Stimulated activated CD8-positive, alpha-beta memory T cell treated with anti-CD3 and anti-CD28 coated beads, Interleukin-15, amount 100 ng/mL, for 4 hours (primary cell): ENCODE measurements around the gene RPS17.
"Not testable (repeated sequence)": the region's sequence is repeated elsewhere in the genome, so short reads cannot be mapped to it uniquely, and the experiment has no call there.

ENCODE experiments used
- DNase-seq, 2 donors: peaks; one replicate each; pipeline ENCODE4 v3.0.0-alpha.2; 2020; ENCODE audit warnings: low read depth in 2 of 2

The RPS17 gene

DNA sequence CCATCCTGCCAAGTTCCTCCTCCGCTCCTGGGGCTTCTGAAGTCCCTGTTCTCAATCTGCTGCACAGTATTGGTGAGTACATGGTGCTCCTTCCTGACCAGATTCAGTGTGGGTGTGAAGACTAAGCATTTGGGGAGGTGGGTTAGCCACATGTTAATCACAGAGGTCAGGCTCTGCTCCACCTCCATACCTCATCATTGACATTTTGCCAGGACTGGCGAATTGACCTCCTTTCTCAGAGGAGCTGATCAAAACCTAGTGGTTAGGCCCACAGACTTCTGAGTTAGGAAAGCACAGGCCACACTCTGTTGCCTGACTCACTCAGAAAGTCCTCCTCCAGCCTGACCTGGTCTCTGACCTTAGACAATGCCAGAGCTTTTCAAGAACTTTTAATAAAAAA is 8.4 kb upstream of the RPS17 start:
- DNase-seq = no peak

DNA sequence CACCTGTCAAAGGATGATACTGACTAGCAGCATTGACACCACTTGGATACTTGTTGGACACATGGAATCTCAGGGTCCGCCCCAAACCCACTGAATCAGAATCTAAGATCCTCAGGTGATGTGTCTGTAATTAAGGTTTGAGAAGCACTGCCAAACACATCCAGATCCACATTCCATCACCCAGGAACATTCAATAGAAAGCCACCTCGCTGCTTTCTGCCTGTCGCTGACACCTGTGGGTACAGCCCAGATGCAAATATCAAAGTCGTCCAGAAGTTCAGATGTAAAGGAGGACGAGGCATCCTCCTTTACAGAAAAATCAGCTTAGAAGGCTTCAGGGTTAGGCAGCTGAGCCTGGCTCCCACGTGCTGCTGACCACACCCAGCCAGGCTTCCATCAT is 5.2 kb upstream of the RPS17 start:
- DNase-seq = no peak

DNA sequence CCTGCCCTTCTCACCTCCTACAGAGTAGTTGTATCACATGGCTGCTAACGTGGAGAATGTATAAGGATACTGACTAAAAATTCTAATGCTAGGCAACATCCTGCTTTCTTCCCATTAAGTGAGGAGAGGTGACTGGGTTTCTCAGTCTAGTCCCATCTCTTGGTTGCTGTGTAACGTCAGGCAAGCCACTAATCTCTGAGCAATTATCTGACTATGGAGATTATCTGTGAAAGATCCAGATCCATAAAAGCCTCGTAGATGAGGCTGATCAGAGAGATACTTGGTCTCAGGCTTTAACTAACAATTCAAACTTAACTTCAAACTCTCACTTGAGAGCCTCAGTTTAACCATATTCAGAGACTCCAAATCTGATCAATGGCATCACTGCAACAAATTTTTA is 4.7 kb upstream of the RPS17 start:
- no peak for DNase-seq

DNA sequence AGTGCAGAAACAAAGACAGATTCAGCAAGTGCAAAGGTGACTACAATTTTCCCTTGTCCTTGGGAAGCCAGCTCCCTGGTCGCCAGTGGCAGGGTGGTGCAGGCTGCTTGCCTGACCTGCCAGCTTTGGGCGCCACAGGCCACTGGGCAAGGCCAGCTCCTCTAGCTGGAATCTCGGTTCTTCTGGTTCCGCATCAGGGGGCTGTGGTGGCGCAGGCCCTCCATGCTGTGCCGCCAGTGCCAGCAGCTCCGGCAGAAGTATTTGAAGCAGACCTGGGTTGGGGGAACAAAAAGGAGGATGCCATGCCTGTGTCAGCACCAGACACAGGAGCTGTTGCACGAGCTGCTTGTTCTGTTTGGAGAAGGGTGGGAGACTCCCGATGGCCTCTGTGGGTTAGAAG is 4.2 kb upstream of the RPS17 start:
- DNase-seq = no peak

DNA sequence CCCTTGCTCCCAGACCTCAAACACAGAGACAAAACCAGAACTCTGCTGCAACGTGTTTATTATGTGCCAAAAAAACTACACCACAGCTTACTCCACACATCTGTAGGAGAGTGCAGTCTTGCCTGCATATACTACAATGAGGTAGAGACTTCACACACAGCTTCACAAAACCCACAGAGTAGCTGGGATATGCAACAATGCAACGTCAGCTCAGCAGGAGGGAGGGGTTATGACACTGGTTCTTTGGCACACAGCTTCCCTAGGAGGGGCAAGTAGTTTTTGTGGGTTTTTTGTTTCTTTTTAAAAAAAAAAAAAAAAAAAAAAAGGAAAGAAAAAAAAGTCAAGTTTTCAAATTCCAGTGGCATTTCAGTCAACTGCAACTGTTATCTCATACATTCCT is 2.9 kb upstream of the RPS17 start:
- DNase-seq = no peak

DNA sequence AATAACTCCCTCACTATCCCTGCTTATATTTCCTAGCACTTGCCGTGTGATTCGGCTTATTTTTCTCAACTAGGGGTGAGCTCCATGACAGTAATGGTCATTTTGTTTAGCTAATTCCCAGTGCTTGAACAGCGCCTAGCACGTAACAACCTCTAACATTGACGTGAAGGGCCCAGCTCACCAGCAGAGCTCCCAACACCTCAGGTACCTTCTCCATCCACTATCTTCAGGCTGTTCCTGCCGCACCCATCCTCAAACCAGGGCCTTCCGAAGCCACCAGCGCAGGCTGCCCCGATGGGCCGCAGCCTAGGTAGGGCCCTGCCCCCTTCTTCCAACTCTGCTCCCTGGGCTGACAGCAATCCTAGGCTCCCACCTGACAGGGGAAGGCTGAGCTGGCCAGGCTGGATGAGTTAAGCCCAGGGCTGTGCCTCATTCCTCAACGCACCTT is 751 bp upstream of the RPS17 start:
- DNase-seq = no peak

DNA sequence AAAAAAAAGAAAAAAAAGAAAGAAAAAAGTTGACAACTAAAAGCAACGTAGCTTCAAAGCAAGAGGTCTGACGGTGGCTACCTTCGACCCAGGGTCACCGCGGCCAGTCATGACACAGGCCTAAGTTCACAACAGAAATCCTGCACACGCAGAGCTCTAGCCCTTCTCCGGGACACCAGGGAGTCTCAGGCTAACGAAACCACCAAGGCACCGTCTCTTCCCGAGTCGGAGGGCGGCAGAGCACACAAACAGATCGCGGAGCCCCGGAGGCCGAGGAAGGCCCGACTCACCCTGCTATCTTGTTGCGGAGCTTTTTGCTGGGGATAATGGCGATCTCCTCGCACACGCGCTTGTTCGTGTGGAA is 584 bp downstream of the RPS17 start:
- no peak for DNase-seq

DNA sequence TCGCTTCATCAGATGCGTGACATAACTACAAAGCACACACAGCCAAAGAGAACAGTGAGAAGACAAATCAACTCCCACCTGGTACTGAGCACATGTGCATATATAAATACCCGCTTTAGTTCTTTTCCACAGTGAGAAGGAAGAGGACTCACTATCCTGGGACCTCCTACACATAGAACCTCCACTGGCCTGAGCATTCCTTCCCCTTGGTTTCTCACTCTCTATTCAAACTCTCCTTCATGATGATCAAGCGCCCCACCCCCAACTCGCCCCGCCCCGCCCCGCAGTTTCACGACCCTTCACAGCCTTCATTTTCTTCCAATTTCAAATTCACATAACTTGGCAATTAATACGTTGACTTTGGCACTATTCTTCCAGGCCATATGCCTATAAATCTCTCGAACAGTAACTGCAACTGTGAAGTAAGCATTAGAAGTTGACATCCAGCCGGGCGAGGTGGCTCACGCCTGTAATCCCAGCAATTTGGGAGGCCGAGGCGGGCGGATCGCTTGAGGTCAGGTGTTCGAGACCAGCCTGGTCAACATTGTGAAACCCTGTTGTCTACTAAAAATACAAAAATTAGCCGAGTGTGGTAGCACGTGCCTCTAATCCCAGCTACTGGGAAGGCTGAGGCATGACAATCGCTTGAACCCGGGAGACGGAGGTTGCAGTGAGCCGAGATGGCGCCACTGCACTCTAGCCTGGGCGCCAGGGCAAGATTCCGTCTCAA is 1.1 kb downstream of the RPS17 start:
- no peak for DNase-seq

DNA sequence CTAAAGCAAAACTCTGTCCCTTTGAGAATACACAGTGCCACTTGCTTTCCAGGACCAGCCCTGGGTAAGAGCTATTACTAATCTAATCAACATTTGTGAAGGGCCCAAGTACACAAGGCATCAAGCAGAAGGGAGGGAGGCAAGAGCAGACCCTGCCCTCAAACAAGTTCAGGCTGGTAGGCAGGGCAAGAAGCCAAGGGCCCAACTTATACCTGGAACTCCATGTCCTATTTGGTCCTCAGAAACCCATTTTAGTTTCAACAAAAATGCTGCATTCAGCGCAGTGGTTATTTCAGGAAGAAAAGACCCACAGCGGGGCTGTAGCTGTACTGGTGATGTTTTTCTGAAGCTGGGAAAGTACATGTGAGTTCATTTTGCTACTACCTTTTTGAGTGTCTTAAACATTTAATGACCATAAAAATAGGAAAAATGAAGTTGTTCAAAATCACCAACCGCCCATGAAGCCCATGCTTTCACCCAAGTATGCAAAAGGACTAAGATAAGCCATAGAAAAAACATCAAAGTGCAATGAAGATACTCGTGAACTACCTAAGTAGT is 2.8 kb downstream of the RPS17 start:
- no peak for DNase-seq

DNA sequence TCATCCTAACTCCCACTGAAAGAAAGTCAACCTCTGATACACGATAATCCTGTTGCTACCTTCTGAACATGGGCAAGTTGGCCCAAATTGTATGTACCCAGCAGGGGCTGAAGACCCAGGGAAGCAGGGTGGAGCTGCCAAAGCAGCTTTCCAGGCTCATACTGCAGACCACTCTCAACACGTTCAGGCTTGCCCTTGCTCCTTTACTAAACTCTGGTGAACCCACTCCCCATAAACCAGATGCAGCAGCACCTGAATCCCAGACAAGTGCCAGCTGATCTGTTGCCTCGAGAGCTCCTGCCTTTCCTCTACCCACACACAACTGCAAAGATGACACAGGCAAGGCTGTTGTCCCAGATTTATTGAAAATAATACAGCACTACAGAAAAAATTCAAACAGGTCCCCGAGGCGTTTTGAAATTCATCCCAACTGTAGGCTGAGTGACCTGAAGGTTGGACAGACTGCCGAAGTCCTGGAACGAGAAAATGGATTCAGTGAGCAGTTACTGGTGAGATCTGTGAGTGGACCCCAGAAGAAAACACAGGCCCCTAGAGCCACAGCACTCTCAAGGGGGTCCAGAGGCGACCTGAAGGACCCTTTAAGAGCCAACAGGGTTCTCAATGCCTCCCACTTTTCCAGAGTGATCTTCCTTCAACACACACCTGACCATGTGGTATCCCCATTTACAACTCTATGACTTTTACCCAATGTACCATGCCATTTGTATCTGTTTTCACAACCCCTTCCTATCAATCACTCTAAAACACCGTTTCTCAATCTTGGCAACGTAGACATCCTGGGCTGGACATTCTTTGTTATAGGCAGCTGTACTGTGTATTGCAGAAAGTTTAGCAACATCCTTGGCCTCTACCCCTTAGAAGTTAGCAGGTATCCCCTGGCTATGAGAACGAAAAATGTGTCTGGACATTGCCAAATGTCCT is 3.6 kb downstream of the RPS17 start:
- no peak for DNase-seq

DNA sequence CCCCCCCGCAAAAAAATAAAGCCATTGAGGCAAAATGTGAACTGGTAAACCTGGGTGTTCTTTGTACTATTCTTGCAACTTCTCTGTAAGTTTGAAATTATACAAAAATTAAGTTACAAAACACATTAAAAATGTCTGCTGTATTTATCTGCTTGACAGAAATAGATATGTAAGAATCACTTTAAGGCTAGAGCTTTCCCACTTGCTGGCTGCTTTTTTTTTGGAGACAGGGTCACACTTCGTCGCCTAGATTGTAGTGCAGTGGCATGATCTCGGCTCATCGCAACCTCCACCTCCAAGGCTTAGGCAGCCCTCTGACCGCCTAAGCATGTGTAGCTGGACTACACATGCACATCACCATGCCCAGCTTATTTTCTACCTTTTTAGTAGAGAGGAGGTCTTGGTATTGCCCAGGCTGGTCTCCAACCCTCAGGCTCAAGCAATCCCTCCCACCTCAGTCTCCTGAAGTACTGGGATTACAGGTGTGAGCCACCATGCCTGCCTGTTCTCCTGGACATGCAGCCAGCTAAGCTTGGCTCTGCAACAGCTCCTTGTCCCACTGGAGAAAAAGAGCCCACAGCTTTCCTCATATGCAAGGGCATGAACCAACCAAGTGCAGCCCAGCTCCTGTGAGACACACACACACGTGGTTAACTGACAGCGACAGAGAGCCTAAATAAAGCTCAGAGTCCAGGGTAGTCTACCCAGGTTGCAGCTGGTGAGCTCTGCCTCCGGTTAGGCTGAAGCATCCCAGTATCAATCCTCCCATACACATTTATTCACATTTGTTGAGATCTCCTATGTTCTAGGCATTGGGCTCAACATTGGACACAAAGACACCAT is 4.5 kb downstream of the RPS17 start:
- DNase-seq = no peak

DNA sequence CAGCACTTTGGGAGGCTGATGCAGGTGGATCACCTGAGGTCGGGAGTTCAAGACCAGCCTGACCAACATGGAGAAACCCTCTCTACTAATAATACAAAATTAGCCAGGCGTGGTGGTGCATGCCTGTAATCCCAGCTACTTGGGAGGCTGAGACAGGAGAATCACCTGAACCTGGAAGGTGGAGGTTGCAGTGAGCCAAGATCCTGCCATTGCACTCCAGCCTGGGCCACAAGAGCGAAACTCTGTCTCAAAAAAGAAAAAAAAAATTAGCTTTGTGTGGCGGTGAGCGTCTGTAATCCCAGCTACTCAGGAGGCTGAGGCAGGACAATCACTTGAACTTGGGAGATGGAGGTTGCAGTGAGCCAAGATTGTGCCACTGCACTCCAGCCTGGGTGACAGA is 5.1 kb downstream of the RPS17 start:
- DNase-seq = not testable (repeated sequence)

DNA sequence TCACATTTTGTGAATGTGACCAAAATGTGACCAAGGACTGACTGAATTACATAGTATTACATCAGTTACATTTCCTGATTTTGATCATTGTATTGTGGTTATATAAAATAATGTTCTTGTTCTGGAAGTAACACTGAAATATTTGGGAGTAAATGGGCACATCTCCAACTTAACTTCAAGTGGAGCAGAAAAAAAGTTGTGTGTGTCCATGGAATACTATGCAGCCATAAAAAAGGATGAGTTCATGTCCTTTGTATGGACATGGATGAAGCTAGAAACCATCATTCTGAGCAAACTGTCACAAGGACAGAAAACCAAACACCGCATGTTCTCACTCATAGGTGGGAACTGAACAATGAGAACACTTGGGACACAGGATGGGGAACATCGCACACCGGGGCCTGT is 5.8 kb downstream of the RPS17 start:
- not testable (repeated sequence) for DNase-seq

DNA sequence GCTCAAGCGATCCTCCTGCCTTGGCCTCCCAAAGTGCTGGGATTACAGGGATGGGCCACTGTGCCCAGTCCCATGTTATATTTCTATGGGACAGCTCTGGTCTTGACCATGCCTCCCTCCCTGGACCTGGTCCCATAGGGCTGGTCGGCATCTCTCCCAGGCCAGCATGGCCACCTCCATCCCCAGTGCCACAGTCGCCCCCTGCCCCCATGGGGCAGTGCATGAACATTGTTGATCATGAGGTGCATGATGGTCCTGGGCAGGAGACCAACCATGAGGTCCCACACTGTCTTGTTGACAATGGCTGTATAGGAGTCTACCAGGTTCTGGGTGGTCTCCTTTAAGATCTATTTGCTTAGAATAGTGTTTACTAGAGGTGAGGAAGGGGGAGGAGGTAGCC is 6.5 kb downstream of the RPS17 start:
- no peak for DNase-seq

DNA sequence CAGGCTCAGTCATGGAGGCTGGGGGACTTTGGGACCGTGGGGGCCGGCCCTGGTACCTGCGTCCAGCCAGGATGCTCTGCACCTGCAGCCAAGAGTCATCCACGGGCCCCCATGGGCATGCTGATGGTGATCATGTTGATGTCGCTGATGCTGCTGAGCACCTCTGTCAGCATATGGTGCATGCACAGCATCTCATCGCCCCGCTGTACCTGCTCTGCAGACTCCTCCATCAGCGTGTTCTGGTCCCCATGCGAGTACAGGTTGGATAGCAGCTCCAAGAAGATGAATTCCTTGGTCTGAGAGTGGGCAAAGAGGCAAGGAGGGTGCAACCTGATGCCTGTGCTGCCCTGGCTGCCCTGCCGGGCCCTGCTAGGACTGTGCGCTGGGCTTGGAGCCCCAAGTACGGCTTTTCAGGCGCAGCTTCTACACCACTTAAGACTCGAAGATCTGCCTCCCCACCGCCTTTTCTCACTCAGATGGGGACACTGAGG is 7.2 kb downstream of the RPS17 start:
- no peak for DNase-seq

DNA sequence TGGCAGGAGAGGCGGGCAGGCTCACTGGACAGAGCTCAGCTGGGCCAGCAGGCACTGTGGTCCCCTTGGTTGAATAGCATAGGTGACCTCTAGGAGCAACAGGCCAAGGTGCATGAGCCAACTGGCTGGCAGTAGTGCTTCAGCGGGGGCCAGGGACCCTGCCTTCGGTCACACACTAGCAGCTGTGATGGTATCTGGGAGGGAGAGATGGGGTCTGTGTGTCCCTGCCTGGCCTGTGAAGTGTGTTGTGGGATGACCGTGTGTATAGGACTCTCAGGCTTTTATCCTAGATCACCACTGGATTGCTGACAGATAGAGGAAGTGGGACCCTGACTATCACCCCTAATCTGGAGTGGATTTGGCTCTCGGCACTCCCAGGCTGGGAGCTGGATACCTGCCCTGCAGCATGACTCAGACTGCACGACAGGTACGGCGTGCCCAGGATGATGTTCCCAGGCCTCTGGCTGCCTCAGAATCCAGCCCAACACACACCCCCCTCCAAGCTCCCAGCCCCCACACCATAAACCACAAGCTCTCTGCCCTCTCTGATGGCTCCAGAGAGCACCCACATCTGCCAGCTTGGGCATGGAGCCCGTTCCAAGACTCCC is 7.8 kb downstream of the RPS17 start:
- DNase-seq = no peak

DNA sequence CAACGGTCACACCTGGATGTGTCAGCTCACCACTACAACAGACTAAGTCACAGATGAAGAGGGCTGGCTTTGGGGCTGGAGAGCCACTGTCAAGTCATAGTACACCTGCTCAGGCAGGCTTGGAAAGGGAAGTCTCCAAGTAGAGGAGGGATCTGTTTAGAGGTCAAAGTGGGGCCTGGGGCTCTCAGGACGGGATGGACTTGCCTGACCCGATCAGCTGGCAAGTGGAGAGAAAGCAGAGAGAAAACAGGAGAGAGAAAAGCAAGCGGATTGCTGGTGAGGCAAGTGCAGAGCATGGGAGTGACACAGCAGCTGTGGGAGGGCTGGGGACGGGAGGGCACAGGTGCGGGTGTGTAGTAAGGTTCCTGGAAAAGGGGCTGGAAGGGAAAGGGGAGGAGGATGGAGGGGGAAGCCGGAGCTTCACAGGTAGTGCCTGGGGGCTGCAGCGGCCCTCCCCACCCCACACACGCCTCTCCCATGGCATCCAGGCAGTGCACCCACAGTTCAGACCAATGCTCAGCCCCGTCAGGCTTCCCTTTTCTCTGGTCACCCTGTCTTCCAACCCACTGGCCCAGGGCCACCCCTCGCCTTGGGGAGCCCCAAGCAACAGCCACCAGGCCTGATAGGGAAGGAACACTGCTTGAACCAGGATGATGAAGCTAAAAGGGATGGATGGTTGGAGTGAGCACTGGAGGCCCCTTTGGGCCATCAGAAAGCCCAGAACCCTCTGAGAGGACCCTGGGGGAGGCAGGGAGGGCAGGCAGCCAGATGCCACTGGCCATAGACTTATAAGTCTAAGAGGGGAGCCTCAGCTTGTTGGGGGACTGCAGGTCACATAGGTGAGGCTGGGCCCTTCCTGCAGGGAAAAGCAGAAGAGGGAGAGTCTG is 8.5 kb downstream of the RPS17 start:
- DNase-seq = no peak

DNA sequence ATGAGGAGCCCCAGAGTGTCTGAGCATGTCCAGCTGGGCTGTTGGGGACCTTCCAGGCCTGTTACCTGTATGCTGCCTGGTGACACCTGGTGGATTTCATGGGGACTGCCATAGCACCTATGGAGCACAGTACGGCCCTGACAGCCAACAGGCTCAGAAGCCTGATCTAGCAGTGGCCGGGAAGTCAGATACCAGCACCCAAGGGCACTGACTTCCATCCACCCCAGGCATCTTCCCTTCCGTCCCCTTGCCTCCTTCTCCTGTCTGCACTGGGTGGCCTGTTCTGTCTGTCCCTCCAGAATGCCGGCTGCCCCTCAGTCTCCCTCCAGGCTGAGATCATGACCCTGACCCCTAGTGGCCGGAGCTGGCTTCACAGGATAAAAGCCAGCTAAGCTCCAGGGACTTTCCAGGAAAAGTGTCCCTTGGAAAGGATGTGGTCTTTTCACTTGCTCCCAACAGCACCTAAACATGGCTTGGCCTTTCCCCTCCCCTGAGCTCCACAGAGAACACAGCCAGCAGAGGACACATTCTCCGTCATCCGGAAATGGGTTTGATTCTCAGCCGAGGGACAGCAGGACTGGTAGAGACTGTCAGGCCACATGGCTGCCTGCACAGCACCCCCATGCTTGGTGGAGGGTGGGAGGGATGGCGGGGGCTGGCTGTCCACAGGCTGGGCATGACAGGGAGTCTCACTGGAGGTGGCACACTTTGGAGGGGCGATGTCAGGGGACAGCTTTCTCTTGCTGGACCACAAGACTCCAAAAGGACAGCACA is 9.5 kb downstream of the RPS17 start:
- peak; percentile 39 to 50 for DNase-seq

DNA sequence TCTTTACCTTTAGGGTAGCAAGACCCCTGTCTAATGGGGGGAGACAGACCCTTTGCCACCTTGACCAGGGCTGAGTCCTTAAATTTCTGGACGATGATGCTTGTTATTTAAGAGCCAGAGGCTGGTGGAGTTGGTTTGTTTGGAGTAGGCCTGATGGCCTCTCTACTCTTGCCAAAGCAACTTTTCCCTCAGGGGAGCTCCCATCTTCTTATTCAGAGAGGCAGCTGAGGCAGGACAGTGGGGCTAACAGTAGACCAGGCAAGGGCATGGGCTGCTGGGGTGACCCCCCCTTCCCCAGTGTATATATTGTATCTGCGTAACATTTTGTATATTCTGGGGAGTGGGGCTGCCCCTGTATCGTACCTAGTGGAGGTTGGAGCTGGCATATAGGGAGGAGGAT is 10.3 kb downstream of the RPS17 start:
- no peak for DNase-seq
